HepG2 (cell line): ENCODE results near the gene FGD5. TPM values are rescaled to one million over a fixed set of nuclear protein-coding genes. Genes with fewer than 3 reads are reported as not detected.

ENCODE experiments used
- GTF3A ChIP-seq: sonication (generic); formaldehyde crosslinking; conservative IDR thresholded peaks from 2 replicates; pipeline ENCODE4 v1.4.0; 2020; ENCODE audit warnings: mild to moderate bottlenecking, missing genetic modification reagents
- KIAA2018 ChIP-seq: sonication (generic); formaldehyde crosslinking; IDR thresholded peaks from 2 replicates; pipeline ENCODE4 v1.5.0; 2020; ENCODE audit warnings: mild to moderate bottlenecking, missing genetic modification reagents, borderline replicate concordance
- MLX ChIP-seq: IDR thresholded peaks from 2 replicates; pipeline ENCODE4 v1.6.1; 2016
- REST ChIP-seq, 2 experiments: IDR thresholded peaks; 2 replicates each; pipeline ENCODE4 v1.6.1; 2011 to 2012; ENCODE audit warnings: low read length in 2 of 2, borderline replicate concordance in 1 of 2, low read depth in 1 of 2, mild to moderate bottlenecking in 1 of 2, moderate library complexity in 1 of 2
- ZNF17 ChIP-seq: sonication (generic); formaldehyde crosslinking; IDR thresholded peaks from 2 replicates; pipeline ENCODE4 v1.5.0; 2020; ENCODE audit warnings: mild to moderate bottlenecking, missing genetic modification reagents
- ZNF180 ChIP-seq: sonication (generic); formaldehyde crosslinking; IDR thresholded peaks from 2 replicates; pipeline ENCODE4 v1.4.0; 2020; ENCODE audit warnings: low read depth, missing genetic modification reagents, borderline replicate concordance
- ZNF326 ChIP-seq: sonication (generic); formaldehyde crosslinking; IDR thresholded peaks from 2 replicates; pipeline ENCODE4 v1.4.0; 2020; ENCODE audit warnings: missing genetic modification reagents, borderline replicate concordance
- ZNF609 ChIP-seq: sonication (generic); formaldehyde crosslinking; IDR thresholded peaks from 2 replicates; pipeline ENCODE4 v1.4.0; 2020; ENCODE audit warnings: mild to moderate bottlenecking, missing genetic modification reagents, borderline replicate concordance
- ZNF713 ChIP-seq: sonication (generic); formaldehyde crosslinking; IDR thresholded peaks from 2 replicates; pipeline ENCODE4 v1.4.0; 2020; ENCODE audit warnings: mild to moderate bottlenecking, missing genetic modification reagents
- ZSCAN20 ChIP-seq: sonication (generic); formaldehyde crosslinking; IDR thresholded peaks from 2 replicates; pipeline ENCODE4 v1.4.0; 2020; ENCODE audit warnings: missing genetic modification reagents, mild to moderate bottlenecking, borderline replicate concordance
- polyA plus RNA-seq, 8 experiments: library from polyadenylated mRNA; depleted of rRNA in 3 of 8; stranded (reverse) in 7 of 8; unstranded in 1 of 8; fragments of >200 nt; fragmentation: Illumina TruSeq in 4 of 8; extraction: Trizol in 4 of 8; gene quantifications; 2 replicates each; pipeline versions ENCODE4 v1.2.1 to v1.2.3, GENCODE V29; 2011 to 2016; ENCODE audit warnings: low read depth in 4 of 8, missing spikeins in 1 of 8, mixed read lengths in 1 of 8; ENCODE audit not compliant: insufficient read depth in 1 of 8
- total RNA-seq, 5 experiments: library from RNA; depleted of rRNA; stranded (reverse); fragments of >200 nt; fragmentation: Illumina TruSeq; extraction: Trizol; gene quantifications; 2 replicates each; pipeline ENCODE4 v1.2.3, GENCODE V29; 2016; ENCODE audit warnings: low read depth in 1 of 5

FGD5 gene
- total and polyA plus RNA-seq, 2 of the 13 experiments (the other 11 are each of a cell fraction or from before 2014, with no cell fraction given) = 0.17 TPM; not detected in 1

GRCh38 chr3:14949126-14949525 is 130.4 kb downstream of the FGD5 start (continued):
- TF ChIP-seq REST (IDR thresholded peaks at IDR 0.05; ENCODE audit: borderline replicate concordance in 1 of 2, low read depth in 1 of 2, low read length in 2 of 2) (no peak), ZSCAN20 (no peak), GTF3A (no peak), ZNF609 (no peak), ZNF326 (CRISPR knock-in tag) (no peak), KIAA2018 (CRISPR knock-in tag) (no peak), ZNF180 (CRISPR knock-in tag) (no peak), ZNF713 (CRISPR knock-in tag) (no peak), ZNF17 (no peak), MLX (no peak)
- TF ChIP-seq, all 625 proteins: peak for 0
